Stimulated activated CD4-positive, alpha-beta T cell treated with anti-CD3 and anti-CD28 coated beads, TNF-alpha, amount 100 ng/mL, for 4 hours (primary cell): ENCODE measurements around the gene CD46.

Source experiments
- DNase-seq, 3 experiments: peaks; one replicate each; pipeline ENCODE4 v3.0.0-alpha.2; 2020; ENCODE audit warnings: low read depth in 3 of 3

Gene CD46

DNA sequence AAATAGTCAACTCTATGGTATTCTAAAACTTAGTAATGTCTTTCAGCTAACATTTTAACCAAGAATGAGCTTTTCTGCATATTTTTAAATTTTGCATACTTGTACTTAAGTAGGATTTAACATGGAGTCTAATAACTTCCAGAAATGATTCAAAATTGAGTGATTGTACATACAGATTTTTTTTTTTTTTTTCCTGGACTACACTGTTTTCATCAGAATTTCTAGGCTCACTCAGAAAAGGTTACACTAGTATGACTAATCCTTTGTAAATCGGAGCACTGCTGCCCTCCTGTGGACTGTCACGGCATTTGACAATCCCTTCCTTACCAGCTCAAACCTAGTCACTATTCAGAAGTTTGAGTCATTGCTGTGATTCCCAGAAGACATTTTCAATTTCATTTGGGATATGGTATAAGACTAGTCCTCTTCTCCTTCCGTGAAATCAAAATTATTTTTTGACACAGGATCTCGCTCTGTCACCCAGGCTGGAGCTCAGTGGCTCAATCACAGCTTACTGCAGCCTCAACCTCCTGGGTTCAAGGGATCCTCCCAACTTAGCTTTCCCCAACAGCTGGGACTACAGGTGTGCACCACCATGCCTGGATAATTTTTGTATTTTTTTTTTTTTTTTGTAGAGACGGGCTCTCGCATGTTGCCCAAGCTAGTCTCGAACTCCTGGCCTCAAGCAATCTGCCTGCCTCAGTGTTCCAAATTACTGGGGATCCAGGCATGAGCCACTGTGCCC lies 45.5 kb downstream of the CD46 start:
- peak; percentile 61 to 69 (median 65) for DNase-seq

DNA sequence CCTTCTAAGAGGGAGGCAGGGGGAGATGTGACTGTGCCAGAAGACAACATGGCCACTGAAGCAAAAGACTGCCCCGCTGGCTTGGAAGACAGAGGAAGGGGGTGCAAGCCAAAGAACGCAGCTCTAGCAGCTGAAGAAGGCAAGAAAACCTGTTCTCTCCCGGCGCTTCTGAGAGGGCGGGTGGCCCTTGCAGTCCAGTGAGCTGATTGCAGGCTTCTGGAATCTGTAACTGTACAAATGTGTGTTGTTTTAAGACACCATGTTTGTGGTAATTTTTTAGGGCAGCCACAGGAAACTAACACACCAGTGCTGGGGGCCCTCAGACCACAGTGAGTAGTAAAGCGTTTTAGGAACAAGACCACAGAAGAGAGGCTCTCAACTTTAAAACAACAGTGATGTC lies 47.0 kb downstream of the CD46 start:
- DNase-seq: no peak

DNA sequence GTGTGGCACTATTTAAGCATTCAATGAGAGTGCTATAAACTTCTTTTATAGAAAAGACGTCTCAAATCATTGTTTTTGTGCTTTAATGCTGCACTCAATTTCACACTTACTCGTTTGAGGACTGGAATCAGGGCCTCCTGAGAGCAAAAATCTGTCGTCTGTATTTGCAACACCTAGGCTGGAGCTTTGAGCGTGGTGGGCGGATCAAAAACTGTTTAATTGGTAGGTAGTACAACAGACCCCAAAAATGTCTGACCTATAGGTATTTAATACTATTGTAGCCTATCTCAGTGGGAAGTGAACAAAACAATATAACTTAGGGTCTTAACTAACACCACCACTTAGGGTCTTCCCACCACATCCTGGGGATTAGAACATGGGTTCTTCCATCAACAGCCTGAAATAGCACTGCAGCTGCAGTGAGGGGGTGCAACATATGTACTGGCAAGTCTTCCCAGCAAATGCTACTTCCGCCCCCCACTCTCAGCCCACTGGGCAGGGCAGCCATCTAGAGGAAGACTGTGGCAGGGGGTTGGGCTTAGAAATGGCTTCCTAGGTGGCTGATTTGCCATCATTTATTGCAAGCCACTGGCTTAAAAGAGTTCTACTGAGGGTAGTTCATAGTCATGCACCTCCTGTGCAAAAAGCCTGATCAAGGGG lies 48.3 kb downstream of the CD46 start:
- no peak for DNase-seq

DNA sequence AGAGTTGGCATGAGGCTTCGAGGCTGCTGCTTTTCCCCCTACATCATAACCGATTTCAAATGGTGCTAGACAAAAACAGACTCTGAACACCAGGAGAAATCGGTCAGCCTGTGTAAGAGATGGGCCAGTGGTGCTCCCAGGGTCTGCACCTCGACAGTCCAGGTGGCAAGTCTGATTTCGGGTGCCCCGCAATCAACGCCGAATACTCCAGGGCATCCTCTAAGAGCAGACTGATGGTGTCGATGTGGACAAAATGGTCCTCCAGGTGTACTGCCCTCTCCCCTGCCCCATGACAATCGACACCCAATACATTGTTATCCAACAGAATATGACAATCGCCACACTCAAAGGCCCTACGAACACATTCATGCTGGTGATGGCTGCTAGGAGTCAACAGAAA lies 50.0 kb downstream of the CD46 start:
- DNase-seq: no peak

DNA sequence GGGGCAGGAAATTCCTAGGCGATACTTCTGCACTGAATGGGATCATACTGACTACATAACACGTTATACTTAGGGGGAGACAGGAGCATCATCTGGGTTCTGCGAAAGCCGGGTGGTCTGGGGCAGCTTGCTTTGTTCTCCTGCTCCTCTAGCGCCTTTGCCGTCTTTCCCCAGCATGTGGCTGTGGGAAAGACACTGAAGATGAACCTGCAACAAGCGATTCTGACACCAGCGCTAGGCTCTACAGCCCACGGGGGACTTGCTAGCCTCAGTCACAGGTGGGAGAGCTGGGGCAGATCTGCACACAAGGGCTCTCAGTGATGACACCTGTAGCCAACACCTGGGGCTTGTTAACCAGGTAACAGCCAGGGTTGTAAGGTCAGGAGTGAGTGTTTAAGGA lies 51.8 kb downstream of the CD46 start:
- DNase-seq: no peak

DNA sequence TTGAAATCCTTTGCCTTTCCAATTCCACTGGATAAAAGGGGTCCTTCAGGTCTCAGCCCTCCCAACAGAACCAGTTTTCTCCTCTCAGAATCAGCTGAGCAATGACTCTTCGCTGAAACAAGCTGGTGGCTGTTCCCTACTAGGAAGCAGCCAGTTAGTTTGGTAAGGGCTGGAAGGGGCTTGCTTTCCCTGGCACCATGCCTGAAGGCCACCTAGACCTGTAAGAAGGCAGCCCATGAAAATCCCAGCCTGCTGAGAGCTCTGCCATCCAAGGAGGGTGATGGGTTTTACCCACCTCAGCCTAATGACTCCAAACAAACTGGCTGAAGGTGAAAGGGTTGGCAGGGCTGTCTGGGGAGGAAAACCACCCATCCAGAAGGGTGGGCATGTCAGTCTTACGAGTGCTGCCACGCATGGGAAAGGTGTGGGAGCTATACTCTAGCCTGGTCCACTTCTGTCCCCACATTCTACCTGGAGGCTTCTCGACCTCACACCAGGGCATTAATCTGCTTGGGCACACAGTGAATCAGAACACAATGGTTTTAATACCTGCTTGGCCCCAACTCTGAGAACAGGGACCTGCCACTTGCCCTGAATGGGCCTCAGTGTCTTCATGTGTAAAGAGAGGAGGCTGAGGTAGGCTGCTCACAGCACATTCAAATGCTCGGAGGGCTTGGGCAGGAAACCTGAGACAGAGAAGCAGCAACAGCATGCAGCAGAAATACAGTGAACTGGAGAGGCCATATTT lies 53.0 kb downstream of the CD46 start:
- DNase-seq: no peak

DNA sequence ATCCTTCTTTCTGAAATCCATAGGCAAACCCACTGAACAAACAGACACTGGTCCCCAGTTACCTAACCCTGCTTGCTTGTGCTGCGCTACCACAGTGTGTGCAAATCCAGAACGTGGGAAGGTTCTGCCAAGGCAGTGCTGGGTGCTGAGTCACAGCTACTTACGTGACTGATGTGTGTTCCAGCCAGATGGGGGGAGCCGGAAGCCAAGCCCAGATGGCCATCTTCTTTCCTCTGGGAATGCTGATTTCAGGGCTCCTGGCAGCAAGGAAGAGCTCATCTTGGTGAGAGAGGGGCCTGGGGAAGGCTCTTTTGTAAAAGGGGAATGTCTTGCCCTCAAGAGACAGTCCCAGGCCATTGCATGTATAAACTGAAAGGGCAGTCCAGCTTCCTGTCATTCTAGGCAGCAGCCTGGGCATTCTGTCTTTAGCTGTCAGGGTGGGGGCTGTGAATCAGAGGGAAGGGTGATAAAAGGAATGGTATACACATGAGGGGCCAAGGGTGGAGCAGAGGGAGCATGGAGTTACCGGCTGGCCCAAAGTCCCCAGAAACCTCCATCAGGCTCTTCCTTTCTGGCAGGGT lies 54.1 kb downstream of the CD46 start:
- no peak for DNase-seq

DNA sequence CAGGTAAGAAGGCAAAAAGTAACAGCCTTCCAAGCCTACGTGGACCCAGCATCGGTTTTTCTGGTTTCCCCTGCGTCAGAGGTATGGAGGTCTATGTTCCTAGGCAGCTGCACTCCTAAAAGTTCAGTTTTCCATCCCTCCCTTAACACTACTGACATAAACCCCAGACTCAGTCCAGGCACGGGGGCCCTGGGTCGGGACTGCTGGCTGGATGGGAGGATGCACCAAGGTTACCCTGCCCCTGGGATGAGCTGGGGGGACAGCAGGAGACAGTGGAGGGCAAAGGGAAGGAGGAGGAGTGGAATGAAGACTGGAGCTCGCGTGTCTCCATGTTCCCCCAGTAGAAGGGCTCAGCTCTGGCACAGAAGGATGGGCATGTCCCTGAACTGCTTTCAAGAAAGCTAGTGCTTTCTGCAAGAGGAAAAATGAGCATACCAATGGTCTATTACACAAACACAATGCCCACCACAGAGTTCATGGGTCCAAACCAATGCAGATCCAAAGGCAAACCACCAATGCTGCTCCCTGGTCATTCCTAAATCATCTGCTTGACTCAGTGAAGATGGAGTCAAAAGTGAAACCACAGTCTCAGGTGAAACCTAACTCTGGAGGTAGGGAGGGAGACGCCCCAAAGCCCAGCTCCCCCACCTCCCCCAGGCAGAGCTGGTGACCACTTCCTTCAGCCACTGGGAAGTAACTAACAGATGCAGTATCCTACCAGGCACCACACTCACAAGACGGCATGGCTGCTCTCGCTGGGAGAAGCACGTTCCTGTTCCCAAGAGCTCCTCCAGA lies 54.9 kb downstream of the CD46 start:
- DNase-seq: no peak

DNA sequence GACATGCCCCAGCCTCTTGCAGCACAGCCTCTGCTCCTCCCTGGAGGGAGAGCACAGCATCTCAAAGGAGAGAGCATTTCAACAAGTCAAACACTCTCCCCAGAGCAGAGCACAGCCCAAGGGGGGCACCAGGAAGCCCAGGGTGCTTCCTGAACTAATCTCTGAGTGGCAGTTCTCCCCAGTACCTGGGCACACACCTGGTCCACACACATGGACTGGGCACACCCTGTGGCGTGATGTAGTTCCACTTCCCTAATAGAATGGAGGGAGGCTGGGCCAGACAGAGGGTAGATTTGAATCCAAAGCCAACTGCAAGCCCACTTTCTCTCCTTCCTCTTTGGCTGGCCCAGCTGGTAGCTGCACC lies 55.5 kb downstream of the CD46 start:
- no peak for DNase-seq

DNA sequence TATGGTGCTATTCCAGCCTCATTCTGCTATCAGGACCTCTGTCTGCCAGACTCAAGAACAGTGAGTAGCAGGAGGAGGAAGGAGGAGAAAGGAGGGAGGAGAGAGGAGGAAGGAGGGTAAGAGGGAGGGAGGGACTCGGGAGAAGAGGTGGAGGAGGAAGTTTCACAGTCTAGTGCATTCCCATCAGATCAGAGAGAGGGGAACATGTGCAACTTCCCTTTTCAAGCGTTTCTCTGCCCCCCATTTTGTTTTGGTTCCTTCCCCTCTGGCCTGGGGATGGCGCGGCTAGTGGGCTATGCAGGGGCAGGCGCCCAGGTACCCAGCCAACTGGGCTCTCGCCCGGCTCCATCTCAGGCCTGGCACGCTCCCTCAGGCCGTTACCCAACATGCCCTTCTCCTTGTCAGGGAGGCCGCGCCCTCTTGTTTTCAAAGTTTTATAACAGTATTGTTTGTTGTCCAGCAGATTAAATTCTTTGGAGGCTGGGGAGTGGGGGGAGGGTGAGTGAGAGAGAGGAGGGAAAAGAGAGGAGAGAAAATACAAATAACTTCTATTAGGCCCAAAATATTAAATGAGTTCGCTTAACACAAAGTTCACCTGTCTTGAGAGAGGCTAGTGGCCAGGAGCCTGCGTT lies 56.0 kb downstream of the CD46 start:
- DNase-seq: no peak

DNA sequence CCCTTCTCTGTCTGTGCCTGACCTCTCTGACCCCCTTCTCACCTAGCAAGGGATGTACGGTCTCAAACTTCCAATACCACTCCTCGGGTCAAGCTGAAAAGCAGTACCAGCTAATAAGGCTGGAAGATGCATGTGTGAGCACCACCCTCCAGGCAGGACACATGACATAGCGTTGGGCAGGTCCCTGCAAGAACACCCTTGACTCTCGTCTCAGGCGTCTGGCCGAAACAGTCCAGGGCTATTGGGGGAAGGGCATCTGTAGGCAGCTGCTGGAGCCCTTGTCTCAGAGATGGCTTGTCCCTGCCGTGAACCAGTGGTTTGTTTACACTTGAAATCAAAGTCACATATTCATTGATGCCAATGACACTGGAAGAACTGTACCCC lies 56.5 kb downstream of the CD46 start:
- DNase-seq: no peak

DNA sequence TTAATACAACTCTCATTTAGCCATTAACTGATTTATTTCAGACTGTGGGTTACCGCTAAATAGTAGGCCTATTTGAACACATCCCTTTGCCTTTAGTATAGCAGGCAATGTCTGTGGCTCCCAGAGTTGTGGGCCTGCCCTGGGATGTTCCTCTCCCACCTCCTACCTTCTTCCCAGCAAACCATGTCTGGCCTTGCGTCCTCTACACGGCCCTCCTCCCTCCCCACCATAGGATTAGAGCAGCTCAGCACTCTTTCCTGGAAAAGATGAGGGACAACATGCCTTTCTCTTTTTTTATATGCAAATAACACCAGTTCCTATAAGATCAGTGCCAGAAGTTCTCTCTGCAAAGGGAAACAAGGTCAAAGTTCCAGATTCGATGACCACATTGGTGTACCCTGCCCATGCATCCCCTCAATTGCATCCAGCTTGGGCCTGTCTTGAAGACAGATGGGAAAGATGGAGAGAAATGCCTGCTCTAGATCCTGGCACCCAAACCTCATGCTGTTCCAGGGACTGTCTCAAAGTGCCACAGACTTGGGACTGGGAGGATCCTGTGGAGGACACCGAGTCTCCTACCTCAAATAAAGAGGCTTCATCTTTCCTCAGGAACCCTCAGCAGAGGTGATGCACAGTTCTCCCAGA lies 57.2 kb downstream of the CD46 start:
- no peak for DNase-seq

DNA sequence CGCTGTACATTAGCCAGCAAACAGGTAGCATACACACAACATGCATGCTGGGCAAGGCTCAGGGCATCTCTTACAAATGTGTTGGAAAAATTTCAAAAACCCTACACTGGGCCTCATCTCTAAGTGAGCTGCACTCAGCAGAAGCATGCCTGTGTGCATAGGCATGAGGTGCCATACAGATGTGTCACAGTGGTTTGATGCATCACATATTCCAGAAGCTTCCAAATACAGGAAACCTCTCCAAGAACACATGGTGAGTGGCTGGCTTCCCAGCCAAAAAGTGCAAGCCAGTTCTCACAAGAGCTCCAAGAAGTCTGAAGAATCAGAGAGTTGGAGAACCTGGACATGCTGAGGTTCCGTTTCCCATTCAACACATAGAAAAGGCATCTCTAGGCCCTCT lies 58.3 kb downstream of the CD46 start:
- DNase-seq: no peak

DNA sequence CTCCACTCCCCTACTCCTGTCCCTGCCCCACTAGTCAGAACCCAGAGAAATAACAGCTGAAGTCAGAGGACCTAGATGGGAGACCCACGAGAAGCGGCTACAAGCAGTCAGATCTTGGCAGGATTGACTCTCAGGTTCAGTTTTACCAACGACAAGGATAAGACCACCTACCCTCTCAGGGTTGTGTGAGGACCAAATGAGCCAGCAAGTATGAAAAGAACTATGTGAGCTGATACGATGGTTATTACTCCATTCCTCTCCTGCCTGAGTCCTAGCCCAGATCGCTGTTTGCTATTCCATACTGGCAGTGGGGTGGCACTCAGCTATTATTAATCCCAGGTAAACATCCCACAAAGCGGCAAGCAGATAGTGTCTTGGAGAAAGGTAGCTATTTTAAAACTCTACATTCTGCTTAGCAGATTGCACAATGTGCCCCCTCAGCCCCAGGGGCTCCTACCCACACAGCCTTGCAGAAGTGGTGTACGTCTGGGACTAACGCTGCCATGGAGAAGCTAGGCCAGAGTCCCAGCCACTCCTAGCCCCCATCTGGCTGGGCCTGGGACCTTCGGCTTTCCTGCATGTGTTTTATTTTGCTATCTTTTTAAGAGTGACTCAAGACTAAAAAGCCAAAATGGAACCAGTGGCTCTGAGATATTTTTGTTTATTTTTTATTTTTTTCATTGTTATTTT lies 58.9 kb downstream of the CD46 start:
- no peak for DNase-seq

DNA sequence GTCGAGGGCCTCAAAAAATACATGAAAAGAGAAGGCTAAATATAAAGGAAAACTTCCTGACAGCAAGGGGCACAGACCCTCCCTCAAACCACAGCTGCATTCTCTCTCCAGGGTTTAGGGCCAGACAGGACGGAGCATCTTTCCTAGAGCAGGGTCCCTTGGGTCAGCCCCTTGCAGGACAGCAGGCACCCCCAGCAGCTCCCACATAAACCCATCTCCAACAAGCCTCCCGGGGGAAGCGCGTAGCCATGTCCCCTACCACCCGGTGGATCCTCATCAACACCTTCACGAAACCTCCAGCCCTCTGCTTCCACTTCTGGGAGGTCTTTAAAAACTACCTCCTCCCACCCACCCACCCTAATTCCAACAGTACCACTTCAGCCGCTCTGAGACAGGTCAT lies 59.5 kb downstream of the CD46 start:
- DNase-seq: no peak

DNA sequence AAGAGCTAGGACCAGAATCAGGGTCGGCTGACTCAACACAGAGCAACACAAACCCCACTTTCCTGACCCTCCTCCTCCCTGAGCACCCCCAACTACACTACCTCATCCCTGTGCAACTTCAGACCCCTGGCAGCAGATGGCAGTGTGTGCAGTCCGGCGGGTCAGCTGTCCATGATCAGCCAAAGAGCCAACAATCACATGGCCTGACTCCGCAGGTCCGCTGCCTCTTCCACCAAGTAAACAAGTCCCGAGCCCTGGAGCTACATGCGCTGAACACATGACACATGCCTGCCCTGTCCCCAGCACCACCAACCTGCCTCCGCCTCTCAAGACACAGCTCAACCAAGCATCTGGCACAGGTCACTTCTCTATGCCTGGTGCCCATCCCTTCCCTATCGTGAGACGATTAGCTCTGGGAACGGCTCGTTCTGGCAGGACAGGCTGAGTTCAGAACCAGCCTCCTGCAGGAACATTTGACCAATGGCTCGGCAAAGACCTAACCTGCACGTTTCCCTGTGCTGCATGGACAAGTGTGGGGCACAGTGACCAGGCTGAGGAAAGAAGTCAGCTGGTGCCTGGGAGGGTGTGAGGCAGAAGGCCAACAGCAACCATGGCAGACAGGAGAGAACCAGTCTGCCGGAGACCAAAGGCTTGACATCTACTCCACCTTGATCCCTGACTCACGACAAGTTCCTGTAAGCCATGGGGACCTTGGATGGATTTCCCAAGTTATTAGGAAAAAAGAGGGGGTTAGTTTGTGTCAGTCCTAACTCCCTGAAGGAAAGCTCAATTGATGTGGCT lies 60.3 kb downstream of the CD46 start:
- no peak for DNase-seq

DNA sequence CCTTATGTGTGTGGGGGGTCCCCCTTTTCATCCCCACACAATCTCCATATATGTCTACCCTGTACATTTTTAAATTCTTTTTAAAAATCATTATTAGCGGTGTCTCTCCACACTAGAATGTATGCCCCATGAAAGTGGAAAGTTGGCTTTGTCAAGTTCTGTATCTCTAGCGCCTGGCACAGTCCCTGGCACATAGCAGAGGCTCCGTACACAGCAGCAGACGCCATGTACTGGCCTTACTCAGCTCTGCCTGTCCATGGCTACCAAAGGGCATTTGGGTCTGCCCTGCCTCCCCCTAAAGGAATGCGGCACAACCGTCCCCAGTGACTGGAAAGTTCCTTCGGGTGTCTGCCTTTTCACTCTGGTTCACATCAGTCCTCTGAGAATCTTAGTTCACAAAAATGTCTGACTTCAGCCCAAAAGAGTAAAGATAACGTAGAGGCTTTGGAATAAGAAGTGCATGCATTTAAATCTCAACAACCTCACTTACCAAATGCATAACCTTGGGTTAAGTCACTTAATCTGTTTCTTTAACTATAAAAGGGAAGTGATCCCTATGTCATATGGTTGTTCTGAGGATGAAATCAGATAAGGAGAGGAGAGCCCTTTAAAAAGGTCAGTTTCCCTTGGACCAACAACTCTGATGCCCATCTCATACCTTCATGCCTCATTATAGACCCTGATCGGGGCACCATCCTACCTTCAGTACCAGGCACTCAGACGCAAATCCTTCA lies 61.1 kb downstream of the CD46 start:
- no peak for DNase-seq

DNA sequence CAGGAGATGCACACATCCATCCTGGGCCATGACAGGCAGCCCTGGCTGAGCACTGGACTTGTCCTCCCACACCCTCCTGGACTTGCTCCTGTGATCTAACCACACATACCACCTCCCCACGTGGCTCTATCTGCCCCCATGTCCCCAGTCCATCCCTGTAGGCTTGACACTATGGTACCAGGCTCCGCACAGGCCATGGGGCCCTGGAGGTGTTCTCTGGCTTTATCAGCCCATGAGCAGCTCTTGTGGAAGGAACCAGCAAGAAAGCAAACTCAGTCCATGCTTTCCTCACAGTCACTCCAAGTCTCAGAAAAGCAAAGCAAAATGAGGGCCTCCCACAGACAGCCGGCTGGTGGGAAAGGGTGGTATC lies 61.6 kb downstream of the CD46 start:
- DNase-seq: no peak

DNA sequence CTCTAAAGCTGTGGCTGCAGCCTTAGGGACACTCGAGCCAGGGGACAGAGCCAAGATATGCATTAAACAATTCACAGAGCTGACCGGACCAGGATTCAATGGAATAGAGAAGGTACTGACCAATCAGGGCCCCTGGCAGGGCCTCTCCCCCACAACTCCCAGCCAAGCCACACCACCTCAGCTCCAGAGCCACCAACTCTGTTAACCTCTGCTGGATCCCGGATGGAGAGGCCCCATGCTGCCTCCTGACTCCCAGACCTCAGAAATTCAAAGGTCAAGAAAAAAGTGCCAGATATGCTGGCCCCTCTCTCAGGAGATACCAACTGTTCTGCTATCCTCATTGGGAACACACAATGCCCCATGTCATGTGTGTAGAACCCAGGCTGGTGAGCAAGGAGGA lies 62.1 kb downstream of the CD46 start:
- no peak for DNase-seq
